Amniotic epithelial cell (primary cell): ENCODE results near the gene KCNC1.

Source experiments
- DNase-seq: peaks from one replicate; pipeline ENCODE4 v3.0.0-alpha.2; 2010; ENCODE audit warnings: low read depth

Gene KCNC1

DNA sequence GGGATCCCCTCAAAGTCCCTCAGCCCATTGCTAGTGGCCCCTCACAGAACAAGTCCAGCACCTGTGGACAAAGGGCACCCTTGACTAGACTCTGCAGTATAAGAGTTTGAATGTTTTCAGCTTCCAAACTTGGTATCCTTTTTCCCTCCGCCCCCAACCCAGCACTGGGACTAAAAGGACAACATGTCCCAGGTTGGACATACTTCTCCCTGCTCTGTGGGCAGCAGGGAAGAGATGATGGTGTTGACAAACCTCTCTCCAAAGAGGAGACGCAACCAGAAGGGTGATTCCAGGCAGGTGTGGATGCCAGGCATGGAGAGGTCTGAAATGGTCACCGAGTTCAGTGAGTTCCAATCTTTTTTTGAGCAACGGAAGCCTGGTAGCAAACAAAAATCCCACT lies 19.7 kb upstream of the KCNC1 start:
- no peak for DNase-seq

DNA sequence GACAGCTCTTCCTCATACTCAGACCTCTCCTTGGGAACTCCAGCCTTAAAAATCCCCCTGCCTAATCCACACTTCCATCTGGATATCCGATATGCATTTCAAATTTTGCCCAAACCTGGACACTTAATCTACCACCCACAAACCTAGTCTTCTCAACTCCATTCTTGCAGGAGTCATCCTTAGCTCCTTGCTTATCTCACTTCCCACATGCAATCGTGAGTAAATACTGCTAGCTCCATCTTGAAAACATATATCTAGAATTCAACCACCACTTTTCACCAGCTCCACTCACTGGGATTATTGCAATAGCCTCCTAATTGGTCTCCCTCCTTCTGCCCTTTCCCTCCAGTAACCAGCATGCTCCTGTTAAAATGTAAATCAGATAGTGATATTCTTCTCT lies 17.8 kb upstream of the KCNC1 start:
- no peak for DNase-seq

DNA sequence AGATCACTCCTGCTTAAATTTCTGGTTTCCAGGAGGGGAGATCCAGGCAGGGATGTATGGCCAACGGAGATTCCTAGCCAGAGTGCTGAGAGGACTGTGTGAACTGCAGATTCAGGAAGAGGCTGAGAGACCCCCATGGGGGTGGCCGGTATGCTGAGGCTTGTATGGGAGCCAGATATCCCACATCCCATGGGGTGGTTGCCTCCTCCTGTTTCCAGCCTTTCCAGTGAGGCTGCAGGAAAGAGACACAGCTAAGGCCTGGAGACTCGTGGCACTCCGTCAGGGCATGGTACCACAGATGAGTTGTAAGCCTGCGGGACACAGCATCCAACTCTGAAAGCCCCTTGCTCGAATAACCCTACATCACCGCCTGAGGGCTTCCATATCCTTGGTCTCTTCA lies 16.6 kb upstream of the KCNC1 start:
- DNase-seq: no peak

GRCh38 chr11:17718510-17718962 lies 16.0 kb upstream of the KCNC1 start:
- DNase-seq: no peak

DNA sequence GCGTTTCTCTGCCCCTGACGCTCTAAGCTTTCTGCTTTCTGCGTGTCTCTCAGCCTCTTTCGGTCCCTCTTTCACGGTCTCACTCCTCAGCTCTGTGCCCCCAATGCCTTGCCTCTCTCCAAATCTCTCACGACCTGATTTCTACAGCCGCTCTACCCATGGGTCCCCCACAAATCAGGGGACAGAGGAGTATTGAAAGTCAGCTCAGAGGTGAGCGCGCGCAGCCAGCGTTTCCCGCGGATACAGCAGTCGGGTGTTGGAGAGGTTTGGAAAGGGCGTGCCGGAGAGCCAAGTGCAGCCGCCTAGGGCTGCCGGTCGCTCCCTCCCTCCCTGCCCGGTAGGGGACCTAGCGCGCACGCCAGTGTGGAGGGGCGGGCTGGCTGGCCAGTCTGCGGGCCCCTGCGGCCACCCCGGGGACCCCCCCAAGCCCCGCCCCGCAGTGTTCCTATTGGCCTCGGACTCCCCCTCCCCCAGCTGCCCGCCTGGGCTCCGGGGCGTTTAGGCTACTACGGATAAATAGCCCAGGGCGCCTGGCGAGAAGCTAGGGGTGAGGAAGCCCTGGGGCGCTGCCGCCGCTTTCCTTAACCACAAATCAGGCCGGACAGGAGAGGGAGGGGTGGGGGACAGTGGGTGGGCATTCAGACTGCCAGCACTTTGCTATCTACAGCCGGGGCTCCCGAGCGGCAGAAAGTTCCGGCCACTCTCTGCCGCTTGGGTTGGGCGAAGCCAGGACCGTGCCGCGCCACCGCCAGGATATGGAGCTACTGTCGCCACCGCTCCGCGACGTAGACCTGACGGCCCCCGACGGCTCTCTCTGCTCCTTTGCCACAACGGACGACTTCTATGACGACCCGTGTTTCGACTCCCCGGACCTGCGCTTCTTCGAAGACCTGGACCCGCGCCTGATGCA lies 15.3 kb upstream of the KCNC1 start, which contains the start of gene MYOD1:
Gene MYOD1, plus strand, starts transcription at position 544 of the 910 bp plus-strand sequence. Its CDS starts 212 bp downstream, at position 756.
- no peak for DNase-seq

GRCh38 chr11:17719938-17720795 lies 14.4 kb upstream of the KCNC1 start:
- peak; percentile 10 for DNase-seq

GRCh38 chr11:17720796-17721171 lies 13.8 kb upstream of the KCNC1 start:
- no peak for DNase-seq

DNA sequence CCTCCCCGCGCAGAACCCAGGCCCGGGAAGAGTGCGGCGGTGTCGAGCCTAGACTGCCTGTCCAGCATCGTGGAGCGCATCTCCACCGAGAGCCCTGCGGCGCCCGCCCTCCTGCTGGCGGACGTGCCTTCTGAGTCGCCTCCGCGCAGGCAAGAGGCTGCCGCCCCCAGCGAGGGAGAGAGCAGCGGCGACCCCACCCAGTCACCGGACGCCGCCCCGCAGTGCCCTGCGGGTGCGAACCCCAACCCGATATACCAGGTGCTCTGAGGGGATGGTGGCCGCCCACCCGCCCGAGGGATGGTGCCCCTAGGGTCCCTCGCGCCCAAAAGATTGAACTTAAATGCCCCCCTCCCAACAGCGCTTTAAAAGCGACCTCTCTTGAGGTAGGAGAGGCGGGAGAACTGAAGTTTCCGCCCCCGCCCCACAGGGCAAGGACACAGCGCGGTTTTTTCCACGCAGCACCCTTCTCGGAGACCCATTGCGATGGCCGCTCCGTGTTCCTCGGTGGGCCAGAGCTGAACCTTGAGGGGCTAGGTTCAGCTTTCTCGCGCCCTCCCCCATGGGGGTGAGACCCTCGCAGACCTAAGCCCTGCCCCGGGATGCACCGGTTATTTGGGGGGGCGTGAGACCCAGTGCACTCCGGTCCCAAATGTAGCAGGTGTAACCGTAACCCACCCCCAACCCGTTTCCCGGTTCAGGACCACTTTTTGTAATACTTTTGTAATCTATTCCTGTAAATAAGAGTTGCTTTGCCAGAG lies 13.2 kb upstream of the KCNC1 start:
- DNase-seq: no peak

GRCh38 chr11:17722000-17722643 lies 12.5 kb upstream of the KCNC1 start:
- DNase-seq: peak; percentile 10

- DNase-seq: no peak
Observed at GRCh38 chr11:17724020-17724908, 10.3 kb upstream of the KCNC1 start.

- DNase-seq: no peak
Observed at GRCh38 chr11:17725174-17725573, 9.4 kb upstream of the KCNC1 start.

DNA sequence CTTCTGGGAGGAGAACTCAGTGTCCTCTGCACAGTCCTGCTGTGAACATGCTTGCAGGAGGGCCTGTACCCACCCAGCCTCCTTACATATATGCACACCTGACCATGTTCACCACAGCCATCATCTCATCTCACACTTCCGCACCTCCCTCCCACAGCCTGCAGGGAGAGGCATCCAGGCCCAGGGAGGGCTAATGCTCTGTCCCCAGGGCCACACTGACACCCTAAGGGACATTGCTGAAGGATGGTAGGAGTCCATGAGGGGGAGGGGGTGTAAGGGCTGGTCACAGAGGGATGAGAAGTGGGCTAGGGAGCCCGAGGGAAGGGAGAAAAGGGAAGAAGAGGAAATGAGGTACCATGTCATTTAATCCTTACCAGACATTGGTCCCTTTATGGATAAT lies 4.4 kb upstream of the KCNC1 start:
- no peak for DNase-seq

GRCh38 chr11:17730608-17731462 lies 3.7 kb upstream of the KCNC1 start:
- DNase-seq: peak; percentile 73

DNA sequence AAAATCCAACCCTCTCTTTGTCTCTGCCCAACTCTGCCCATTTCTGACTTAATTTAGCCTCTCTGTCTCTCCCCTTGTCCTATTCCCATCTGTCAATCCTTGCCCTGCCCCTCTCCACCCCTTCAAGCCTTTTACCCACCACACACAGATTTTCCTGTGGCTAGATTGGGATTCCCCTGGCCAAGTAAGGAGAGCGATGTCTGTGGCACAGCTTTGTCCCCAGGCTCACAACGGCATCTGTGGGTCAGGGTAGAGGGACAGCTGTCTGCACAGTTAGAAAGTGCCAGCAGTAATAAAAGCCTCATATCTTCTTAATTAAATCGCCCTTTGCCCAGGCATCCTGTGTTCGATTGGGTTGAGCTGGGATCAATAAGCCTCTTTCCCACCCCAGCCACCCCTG lies 1.3 kb upstream of the KCNC1 start:
- no peak for DNase-seq

DNA sequence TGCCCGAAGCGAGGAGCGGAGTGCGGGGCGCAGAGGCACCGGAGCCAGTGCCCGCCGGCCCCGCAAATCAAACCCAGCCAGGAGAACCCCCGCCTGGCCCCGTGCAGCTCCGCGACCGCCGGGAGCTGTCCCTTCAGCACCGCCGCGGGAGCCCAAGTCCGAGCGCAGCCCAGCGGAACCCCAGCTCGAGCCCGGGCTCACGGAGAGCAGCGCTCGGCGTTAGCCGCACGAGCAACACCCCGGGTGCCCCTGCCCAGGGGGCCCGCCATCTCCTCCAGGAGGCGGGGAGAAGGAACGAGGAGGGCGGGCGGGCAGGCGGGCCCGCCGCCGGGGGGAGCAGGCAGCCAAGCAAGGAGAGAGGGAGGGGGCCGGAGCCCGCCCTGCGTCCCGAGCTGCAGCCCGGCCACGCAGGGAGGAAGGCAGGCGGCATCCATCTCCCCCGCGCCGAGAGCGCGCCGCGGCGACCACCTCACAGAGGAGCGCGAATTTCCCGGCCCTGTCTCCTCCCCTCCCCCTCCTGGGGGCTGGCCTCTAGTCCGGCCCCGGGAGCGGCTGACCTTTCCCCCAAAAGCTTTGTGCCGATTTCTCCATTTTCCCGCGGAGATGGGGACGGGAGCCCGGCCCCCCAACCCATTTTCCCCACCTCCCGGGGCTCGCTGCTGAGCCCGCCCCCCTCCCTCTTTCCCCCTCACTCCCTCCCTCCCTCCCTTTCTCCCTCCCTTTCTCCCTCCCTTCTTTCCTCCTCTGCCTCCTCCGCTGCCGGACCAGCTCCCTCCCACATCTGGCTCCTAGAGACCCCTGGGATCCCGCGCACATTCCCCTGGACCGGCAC lies 621 bp downstream of the KCNC1 start:
- peak; percentile 63 for DNase-seq

GRCh38 chr11:17735818-17736578 lies 1.4 kb downstream of the KCNC1 start:
- no peak for DNase-seq

GRCh38 chr11:17736579-17736893 lies 2.0 kb downstream of the KCNC1 start:
- DNase-seq: no peak
